GM12878 (cell line): ENCODE data around the gene FHOD3. TPM values are rescaled to one million over a fixed set of nuclear protein-coding genes. Genes with fewer than 3 reads are reported as not detected.
A peak's percentile ranks its signal among the peaks of the same experiment; 100 is the strongest.

Experiments used
- ATAC-seq: fragments of 200-7000 bp; cut with Tn5 transposase; 3 replicates; pipeline ENCODE4 v1.9.1; 2020; ENCODE audit warnings: mild to moderate bottlenecking, moderate library complexity
- BruUV-seq: library from RNA; stranded (reverse); fragments of 400-500 nt; replicated peaks from 2 replicates; lab custom pipeline; 2021; lab: Mats Ljungman, UMichigan
- CTCF ChIA-PET: fragments of 300-600 bp; sonication (Branson Sonifier 250); formaldehyde crosslinking; extraction: SDS; loops from one replicate; lab custom pipeline; 2021; ENCODE audit warnings: inconsistent platforms; lab: Yijun Ruan, JAX
- POLR2A ChIA-PET: fragments of 350-600 bp; formaldehyde crosslinking; extraction: SDS; loops from one replicate; lab custom pipeline; 2021; ENCODE audit warnings: inconsistent platforms; lab: Charles Lee
- RAD21 ChIA-PET: fragments of 300-600 bp; sonication (Branson Sonifier 250); formaldehyde crosslinking; loops from one replicate; lab custom pipeline; 2023; ENCODE audit warnings: antibody characterized with exemption; ENCODE audit not compliant: unreplicated experiment; lab: Charles Lee
- SMC1A ChIA-PET: fragments of 300-600 bp; sonication (Branson Sonifier 250); formaldehyde crosslinking; loops from one replicate; lab custom pipeline; 2023; ENCODE audit not compliant: unreplicated experiment, uncharacterized antibody; lab: Charles Lee
- DNase-seq: peaks from one replicate; pipeline ENCODE4 v3.0.0-alpha.2; 2011; ENCODE audit warnings: low read depth, low spot score
- FAIRE-seq: peaks from 3 replicates; lab custom pipeline; 2011; peaks lifted over from hg19 to GRCh38; lab: Jason Lieb, UNC
- H2AFZ ChIP-seq: 2 replicates; pipeline ENCODE4 v1.6.0; 2011; ENCODE audit warnings: low read depth, low read length, control low read depth; ENCODE audit not compliant: control insufficient read depth
- H3K27ac ChIP-seq: 2 replicates; pipeline ENCODE4 v1.5.1; 2011; ENCODE audit warnings: control low read depth; ENCODE audit not compliant: control insufficient read depth, insufficient read depth
- H3K27me3 ChIP-seq, 2 experiments: replicated peaks in 1 of 2; 2 replicates each; pipeline versions ENCODE4 v1.6.0 to v1.6.1; 2011; ENCODE audit warnings: low read length in 1 of 2; ENCODE audit not compliant: control insufficient read depth in 2 of 2, insufficient read depth in 2 of 2
- H3K36me3 ChIP-seq, 2 experiments: 2 replicates each; pipeline ENCODE4 v1.5.1; 2011; ENCODE audit warnings: low read length in 1 of 2; ENCODE audit not compliant: control insufficient read depth in 2 of 2, insufficient read depth in 2 of 2
- H3K4me1 ChIP-seq: 2 replicates; pipeline ENCODE4 v1.6.1; 2011; ENCODE audit warnings: mild to moderate bottlenecking, low read length, moderate library complexity, mixed read lengths; ENCODE audit not compliant: control insufficient read depth, insufficient read depth
- H3K4me2 ChIP-seq: 2 replicates; pipeline ENCODE4 v1.6.0; 2011; ENCODE audit warnings: control low read depth; ENCODE audit not compliant: control insufficient read depth, insufficient read depth
- H3K4me3 ChIP-seq: fragments of 200-600 bp; sonication (generic); 2 replicates; pipeline ENCODE4 v1.5.1; 2016
- H3K79me2 ChIP-seq: 2 replicates; pipeline ENCODE4 v1.6.0; 2011; ENCODE audit warnings: low read length; ENCODE audit not compliant: control insufficient read depth, insufficient read depth
- H3K9ac ChIP-seq: 2 replicates; pipeline ENCODE4 v1.8.0; 2011; ENCODE audit warnings: low read length, control low read depth, mixed read lengths; ENCODE audit not compliant: control insufficient read depth, insufficient read depth
- H3K9me3 ChIP-seq: replicated peaks from 3 replicates; pipeline ENCODE4 v1.5.1; 2011; ENCODE audit warnings: mild to moderate bottlenecking, low read length; ENCODE audit not compliant: control insufficient read depth, insufficient read depth
- H4K20me1 ChIP-seq: 2 replicates; pipeline ENCODE4 v1.6.0; 2011; ENCODE audit not compliant: control insufficient read depth, insufficient read depth
- BHLHE40 ChIP-seq, 2 experiments: fragments of 450-650 bp in 1 of 2; IDR thresholded peaks; 2 replicates each; pipeline ENCODE4 v1.6.1; 2011 to 2017; ENCODE audit warnings: low read depth in 2 of 2, borderline replicate concordance in 1 of 2, improper control_type of control experiment in 1 of 2, low read length in 1 of 2, mild to moderate bottlenecking in 1 of 2
- CHD2 ChIP-seq: IDR thresholded peaks from 2 replicates; pipeline ENCODE4 v1.6.1; 2011; ENCODE audit warnings: low read depth, low read length, improper control_type of control experiment, borderline replicate concordance
- GATAD2B ChIP-seq: fragments of 450-650 bp; conservative IDR thresholded peaks from 2 replicates; pipeline ENCODE4 v1.6.1; 2017; ENCODE audit warnings: low read depth, mild to moderate bottlenecking, moderate library complexity
- MEF2B ChIP-seq: fragments of 450-650 bp; IDR thresholded peaks from 2 replicates; pipeline ENCODE4 v1.6.1; 2018; ENCODE audit warnings: mild to moderate bottlenecking, moderate library complexity; ENCODE audit not compliant: partially characterized antibody, poor library complexity, severe bottlenecking
- NFYB ChIP-seq: IDR thresholded peaks from 2 replicates; pipeline ENCODE4 v1.6.1; 2011; ENCODE audit warnings: low read depth, mild to moderate bottlenecking, low read length, improper control_type of control experiment, moderate library complexity; ENCODE audit not compliant: insufficient read depth
- NR2F1 ChIP-seq: fragments of 450-650 bp; conservative IDR thresholded peaks from 2 replicates; pipeline ENCODE4 v1.6.1; 2017; ENCODE audit warnings: mild to moderate bottlenecking
- POLR2A ChIP-seq: IDR thresholded peaks from 2 replicates; pipeline ENCODE4 v1.6.1; 2011; ENCODE audit warnings: low read depth, mild to moderate bottlenecking, low read length
- RAD51 ChIP-seq: fragments of 450-650 bp; IDR thresholded peaks from 2 replicates; pipeline ENCODE4 v1.6.1; 2016; ENCODE audit warnings: moderate library complexity, mild to moderate bottlenecking, inconsistent platforms
- SMARCA5 ChIP-seq: fragments of 450-650 bp; IDR thresholded peaks from 2 replicates; pipeline ENCODE4 v1.6.1; 2017; ENCODE audit warnings: mild to moderate bottlenecking
- SPI1 ChIP-seq: IDR thresholded peaks from 2 replicates; pipeline ENCODE4 v1.6.1; 2011; ENCODE audit warnings: low read depth, mild to moderate bottlenecking, low read length, moderate library complexity, borderline replicate concordance; ENCODE audit not compliant: insufficient read depth
- ZSCAN29 ChIP-seq: fragments of 450-650 bp; IDR thresholded peaks from 2 replicates; pipeline ENCODE4 v1.6.1; 2017; ENCODE audit warnings: mild to moderate bottlenecking, moderate library complexity
- WGBS: methylation state at CpG from one replicate; pipeline ENCODE4 v1.1.6; 2016; ENCODE audit warnings: low lambda C conversion rate; ENCODE audit not compliant: insufficient replicate concordance, insufficient coverage; ENCODE audit errors: missing lambda C conversion rate; 5-methylcytosine and 5-hydroxymethylcytosine counted together
- in situ Hi-C: fragments of 300-500 bp; cut with MboI; formaldehyde crosslinking; loops from 9 replicates; pipeline ENCODE4 v1.14.3; 2018; ENCODE audit warnings: mixed read lengths
- intact Hi-C: fragments of 100-400 bp; cut with micrococcal nuclease; formaldehyde crosslinking; loops from one replicate; pipeline ENCODE4 v1.14.2; 2022; ENCODE audit not compliant: unreplicated experiment
- polyA plus RNA-seq, 11 experiments: library from polyadenylated mRNA; depleted of rRNA in 4 of 11; unstranded in 6 of 11; stranded (reverse) in 5 of 11; fragments of >200 nt; fragmentation: Nextera tagmentation in 4 of 11; fragmentation: Illumina TruSeq in 1 of 11; extraction: Ambion mirVana in 4 of 11; extraction: Trizol in 1 of 11; gene quantifications; 1 replicate in 1 of 11; 2 replicates in 10 of 11; pipeline versions ENCODE4 v1.2.1 to v1.2.3, GENCODE V29; 2011 to 2016; ENCODE audit warnings: inconsistent platforms in 2 of 11, missing spikeins in 2 of 11, low read depth in 1 of 11
- total RNA-seq, 4 experiments: library from RNA; depleted of rRNA in 3 of 4; stranded (reverse); fragments of >200 nt in 3 of 4; fragmentation: Illumina TruSeq in 1 of 4; extraction: Trizol in 1 of 4; gene quantifications; 2 replicates each; pipeline versions ENCODE4 v1.2.1 to v1.2.3, GENCODE V29; 2013 to 2021
- TF ChIP-seq, protein P1 (sequence below): fragments of 450-650 bp; IDR thresholded peaks from 2 replicates; pipeline ENCODE4 v1.6.1; 2017; ENCODE audit warnings: low read depth, mild to moderate bottlenecking, moderate library complexity
- TF ChIP-seq, protein P2 (sequence below): fragments of 450-650 bp; IDR thresholded peaks from 2 replicates; pipeline ENCODE4 v1.6.1; 2016; ENCODE audit warnings: mild to moderate bottlenecking
- TF ChIP-seq, protein P3 (sequence below): fragments of 450-650 bp; IDR thresholded peaks from 2 replicates; pipeline ENCODE4 v1.6.1; 2016; ENCODE audit warnings: mild to moderate bottlenecking

Gene FHOD3
- total and polyA plus RNA-seq, 10 of the 15 experiments (the other 5 are each of a cell fraction or from before 2014, with no cell fraction given) = 0.77 to 26.7 (median 10.4) TPM

DNA sequence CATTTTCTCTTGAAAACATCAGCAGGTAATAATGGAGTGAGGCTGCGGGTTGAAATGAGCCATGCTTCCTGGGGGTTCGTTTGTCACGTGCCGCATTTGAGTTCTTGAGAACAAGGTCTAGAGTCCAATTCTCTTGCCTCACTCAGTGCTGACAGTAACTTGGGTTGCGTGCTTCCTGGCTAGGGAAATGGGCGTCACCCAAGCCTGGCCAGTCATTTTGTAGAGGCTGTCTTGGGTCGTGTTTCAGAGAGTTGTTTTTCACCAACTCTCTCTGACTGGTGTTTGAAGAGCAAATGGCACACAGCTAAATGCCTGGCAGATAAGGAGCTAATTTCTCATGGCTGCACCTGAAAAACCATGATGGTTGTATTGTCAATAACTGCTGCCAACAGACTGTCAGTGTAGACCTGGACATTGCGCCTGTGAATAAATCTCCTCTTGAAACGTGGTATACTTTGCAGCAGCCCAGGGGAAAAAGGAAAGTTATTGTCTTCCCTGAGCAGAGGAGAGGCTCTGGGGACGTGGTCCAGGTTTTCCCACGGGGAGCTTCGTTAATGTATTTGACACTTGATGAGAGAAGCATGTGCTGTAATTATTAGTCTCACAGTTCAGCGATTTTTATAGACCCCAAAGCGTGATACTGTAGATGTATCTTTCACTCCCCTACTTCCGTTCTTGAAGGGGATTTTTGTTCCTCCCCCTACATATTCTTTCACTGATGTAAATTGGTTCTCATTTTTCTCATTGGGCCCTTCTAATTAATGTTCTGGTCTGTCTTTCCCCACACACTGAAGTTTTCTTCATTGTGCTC lies 196.0 kb downstream of the FHOD3 start:
- FAIRE-seq (no peak), ATAC-seq (peak; percentile 81), DNase-seq (no peak)
- Histone ChIP-seq H3K79me2 (no peaks in the 10 kb centered on the region), H3K27me3 (no peaks in the 10 kb centered on the region), H3K36me3 (no peaks in the 10 kb centered on the region), H3K9me3 (no peaks in the 10 kb centered on the region), H3K4me2 (no peak overlapping the region), H3K27ac (no peak overlapping the region), H4K20me1 (no peaks in the 10 kb centered on the region), H3K9ac (no peak overlapping the region), H3K4me3 (no peak overlapping the region), H2AFZ (no peak overlapping the region), H3K4me1 (peaks cover 7% of the 10 kb centered on the region)
- ChIA-PET SMC1A (interaction anchor here (0.6 to 4.5 kb wide), 23 partner anchors 13 to 207 kb away, joined by 3 to 37 read pairs (median 5); no protein-coding TSS in a partner anchor), POLR2A (interaction anchor here (0.6 to 1.9 kb wide), 14 partner anchors 12 to 140 kb away, joined by 3 to 9 read pairs (median 4); no protein-coding TSS in a partner anchor), CTCF (interaction anchor here (0.9 to 3.7 kb wide), 7 partner anchors 12 to 82 kb away, joined by 3 to 23 read pairs (median 4); no protein-coding TSS in a partner anchor), RAD21 (interaction anchor here (0.6 to 3.0 kb wide), 18 partner anchors 9 to 195 kb away, joined by 3 to 18 read pairs (median 4); no protein-coding TSS in a partner anchor)
- intact Hi-C loops (loop anchor here (1.0 to 2.0 kb wide), 2 partner anchors 19 to 127 kb away; no protein-coding TSS in a partner anchor), in situ Hi-C loops (no loop called here)
- 36% methylated on average over 15 of the region's 15 CpGs for WGBS
- BruUV-seq = no TSS peak
- TF ChIP-seq GATAD2B (peak; percentile 68), BHLHE40 (IDR thresholded peaks at IDR 0.05; ENCODE audit: borderline replicate concordance in 1 of 2, low read depth in 2 of 2, low read length in 1 of 2) (peak; percentile 57 to 91), SMARCA5 (0 out of 2 replicates have a peak, but pooled peaks have one; percentile 22), NR2F1 (no peak), POLR2A (no peak), NFYB (0 out of 2 replicates have a peak, but pooled peaks have one; percentile 30), CHD2 (no peak), MEF2B (peak; percentile 87), RAD51 (peak; percentile 85), SPI1 (no peak), ZSCAN29 (peak; percentile 46; the same call in 1 of the 2 replicates)
- TF ChIP-seq, protein P1, sequence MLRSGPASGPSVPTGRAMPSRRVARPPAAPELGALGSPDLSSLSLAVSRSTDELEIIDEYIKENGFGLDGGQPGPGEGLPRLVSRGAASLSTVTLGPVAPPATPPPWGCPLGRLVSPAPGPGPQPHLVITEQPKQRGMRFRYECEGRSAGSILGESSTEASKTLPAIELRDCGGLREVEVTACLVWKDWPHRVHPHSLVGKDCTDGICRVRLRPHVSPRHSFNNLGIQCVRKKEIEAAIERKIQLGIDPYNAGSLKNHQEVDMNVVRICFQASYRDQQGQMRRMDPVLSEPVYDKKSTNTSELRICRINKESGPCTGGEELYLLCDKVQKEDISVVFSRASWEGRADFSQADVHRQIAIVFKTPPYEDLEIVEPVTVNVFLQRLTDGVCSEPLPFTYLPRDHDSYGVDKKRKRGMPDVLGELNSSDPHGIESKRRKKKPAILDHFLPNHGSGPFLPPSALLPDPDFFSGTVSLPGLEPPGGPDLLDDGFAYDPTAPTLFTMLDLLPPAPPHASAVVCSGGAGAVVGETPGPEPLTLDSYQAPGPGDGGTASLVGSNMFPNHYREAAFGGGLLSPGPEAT = peak; percentile 50
- TF ChIP-seq, protein P2, sequence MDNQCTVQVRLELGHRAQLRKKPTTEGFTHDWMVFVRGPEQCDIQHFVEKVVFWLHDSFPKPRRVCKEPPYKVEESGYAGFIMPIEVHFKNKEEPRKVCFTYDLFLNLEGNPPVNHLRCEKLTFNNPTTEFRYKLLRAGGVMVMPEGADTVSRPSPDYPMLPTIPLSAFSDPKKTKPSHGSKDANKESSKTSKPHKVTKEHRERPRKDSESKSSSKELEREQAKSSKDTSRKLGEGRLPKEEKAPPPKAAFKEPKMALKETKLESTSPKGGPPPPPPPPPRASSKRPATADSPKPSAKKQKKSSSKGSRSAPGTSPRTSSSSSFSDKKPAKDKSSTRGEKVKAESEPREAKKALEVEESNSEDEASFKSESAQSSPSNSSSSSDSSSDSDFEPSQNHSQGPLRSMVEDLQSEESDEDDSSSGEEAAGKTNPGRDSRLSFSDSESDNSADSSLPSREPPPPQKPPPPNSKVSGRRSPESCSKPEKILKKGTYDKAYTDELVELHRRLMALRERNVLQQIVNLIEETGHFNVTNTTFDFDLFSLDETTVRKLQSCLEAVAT = 0 out of 2 replicates have a peak, but pooled peaks have one; percentile 24
- TF ChIP-seq, protein P3, sequence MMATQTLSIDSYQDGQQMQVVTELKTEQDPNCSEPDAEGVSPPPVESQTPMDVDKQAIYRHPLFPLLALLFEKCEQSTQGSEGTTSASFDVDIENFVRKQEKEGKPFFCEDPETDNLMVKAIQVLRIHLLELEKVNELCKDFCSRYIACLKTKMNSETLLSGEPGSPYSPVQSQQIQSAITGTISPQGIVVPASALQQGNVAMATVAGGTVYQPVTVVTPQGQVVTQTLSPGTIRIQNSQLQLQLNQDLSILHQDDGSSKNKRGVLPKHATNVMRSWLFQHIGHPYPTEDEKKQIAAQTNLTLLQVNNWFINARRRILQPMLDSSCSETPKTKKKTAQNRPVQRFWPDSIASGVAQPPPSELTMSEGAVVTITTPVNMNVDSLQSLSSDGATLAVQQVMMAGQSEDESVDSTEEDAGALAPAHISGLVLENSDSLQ = 0 out of 2 replicates have a peak, but pooled peaks have one; percentile 10
